Stomach (tissue), 4 donors: ENCODE measurements around the gene SCAMP1.

Experiments
- CTCF ChIP-seq, 7 experiments: fragments of 450-650 bp in 4 of 7; fragments of 200-600 bp in 3 of 7; sonication (generic) in 3 of 7; IDR thresholded peaks; one replicate each; pipeline ENCODE4 v1.5.1; 2016 to 2019; ENCODE audit warnings: antibody characterized with exemption in 7 of 7, control low read depth in 2 of 7, mild to moderate bottlenecking in 1 of 7
- POLR2A ChIP-seq, 4 donors: fragments of 450-650 bp; IDR thresholded peaks; one replicate each; pipeline ENCODE4 v1.6.1; 2016; ENCODE audit warnings: antibody characterized with exemption in 4 of 4, control low read depth in 2 of 4, mild to moderate bottlenecking in 1 of 4, moderate library complexity in 1 of 4
- POLR2AphosphoS5 ChIP-seq, 3 donors: sonication (generic); formaldehyde crosslinking; IDR thresholded peaks; one replicate each; pipeline ENCODE4 v1.6.1; 2016; ENCODE audit warnings: antibody characterized with exemption in 3 of 3

GRCh38 chr5:78367318-78367991, 7.0 kb downstream of the SCAMP1 start:
- no peak for TF ChIP-seq CTCF (IDR thresholded peaks at IDR 0.05)
- TF ChIP-seq POLR2AphosphoS5 (IDR thresholded peaks at IDR 0.05) = no peak
- no peak for TF ChIP-seq POLR2A (IDR thresholded peaks at IDR 0.05)
